Ammon's horn (tissue), 1 donor: ENCODE data around the gene IQGAP1.

Source experiments
- DNase-seq: peaks from one replicate; pipeline ENCODE4 v3.0.0-alpha.2; 2016; ENCODE audit warnings: low spot score

Gene IQGAP1

DNA sequence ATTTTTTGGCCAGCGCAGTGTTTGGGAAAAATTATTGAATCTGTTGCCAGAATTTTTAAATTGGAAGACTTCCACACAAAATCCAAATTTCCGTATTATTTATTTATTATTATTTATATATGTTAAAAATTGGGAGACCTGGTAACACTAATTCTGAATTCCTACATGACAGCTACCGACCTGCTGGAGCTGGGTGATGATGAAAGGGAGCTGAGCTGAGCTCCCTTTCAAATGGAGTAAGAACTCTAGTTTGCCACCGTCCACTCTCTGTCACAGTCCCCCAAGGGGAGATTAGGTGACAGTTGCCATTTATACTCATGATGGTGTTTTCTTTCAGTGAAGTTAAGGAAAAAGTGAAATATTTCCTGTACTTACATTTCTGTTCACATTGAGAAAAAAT lies 143.1 kb downstream of the IQGAP1 start:
- DNase-seq: no peak

- no peak for DNase-seq
Measured at GRCh38 chr15:90535254-90535653, 147.2 kb downstream of the IQGAP1 start.

GRCh38 chr15:90539789-90540188 lies 151.7 kb downstream of the IQGAP1 start:
- no peak for DNase-seq

GRCh38 chr15:90540768-90541167 lies 152.7 kb downstream of the IQGAP1 start:
- DNase-seq: no peak

GRCh38 chr15:90545095-90545494 lies 157.1 kb downstream of the IQGAP1 start:
- DNase-seq: no peak

- peak; percentile 26 for DNase-seq
Measured at GRCh38 chr15:90547540-90547939, 159.5 kb downstream of the IQGAP1 start.

DNA sequence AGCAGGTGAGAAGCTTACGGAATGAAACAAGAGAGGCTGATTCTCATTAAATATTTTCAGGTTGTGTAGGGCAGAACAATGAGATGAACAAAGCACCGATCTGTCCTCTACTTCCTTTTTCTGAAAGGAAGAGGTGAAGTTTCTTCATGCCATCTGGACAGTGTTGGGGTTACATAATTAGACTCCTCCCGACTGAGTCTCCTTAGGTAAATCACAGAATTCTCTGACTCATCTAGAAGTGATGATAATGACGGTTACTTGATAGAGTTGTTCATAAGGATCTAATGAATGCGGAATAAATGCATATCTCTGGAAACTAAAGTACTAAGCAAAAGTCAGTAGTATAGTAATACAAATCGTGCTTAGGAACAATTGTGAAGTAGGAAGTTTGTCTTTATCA lies 162.9 kb downstream of the IQGAP1 start:
- DNase-seq: no peak
